Measurements from ENCODE around the gene SEMA4G.

GRCh38 chr10:100960251-100960650 lies 9.1 kb upstream of the SEMA4G start:
- no peak for TF ChIP-seq EZH2 (optimal IDR thresholded peaks at IDR 0.05; ENCODE audit: low read depth, low read length)
- TF ChIP-seq CTCF (IDR thresholded peaks at IDR 0.05; ENCODE audit: low read length), result no peak
- TF ChIP-seq EZH2phosphoT487 (IDR thresholded peaks at IDR 0.05; ENCODE audit: low read length), result no peak
